SJSA1 (cell line): ENCODE results near the gene GLCE. TPM values are rescaled to one million over a fixed set of nuclear protein-coding genes. Genes with fewer than 3 reads are reported as not detected.
A peak's percentile ranks its signal among the peaks of the same experiment; 100 is the strongest.

ENCODE experiments used
- DNase-seq, 2 experiments: peaks; one replicate each; pipeline ENCODE4 v3.0.0-alpha.2; 2015 to 2020; ENCODE audit warnings: low spot score in 2 of 2, low read depth in 1 of 2
- H3K27ac ChIP-seq: fragments of 250-450 bp; sonication (Bioruptor Pico); 2 replicates; pipeline ENCODE4 v1.5.1; 2020; ENCODE audit warnings: mild to moderate bottlenecking, moderate library complexity
- H3K27me3 ChIP-seq: fragments of 250-450 bp; sonication (Bioruptor Pico); replicated peaks from 2 replicates; pipeline ENCODE4 v1.5.1; 2020; ENCODE audit warnings: mild to moderate bottlenecking, moderate library complexity
- H3K36me3 ChIP-seq: fragments of 250-450 bp; sonication (Bioruptor Pico); 2 replicates; pipeline ENCODE4 v1.5.1; 2020; ENCODE audit warnings: mild to moderate bottlenecking
- H3K4me1 ChIP-seq: fragments of 250-450 bp; sonication (Bioruptor Pico); replicated peaks from 2 replicates; pipeline ENCODE4 v1.6.1; 2021; ENCODE audit warnings: mild to moderate bottlenecking
- H3K4me3 ChIP-seq: fragments of 250-450 bp; sonication (Bioruptor Pico); 2 replicates; pipeline ENCODE4 v1.5.1; 2020; ENCODE audit warnings: mild to moderate bottlenecking
- H3K9me3 ChIP-seq: fragments of 250-450 bp; sonication (Bioruptor Pico); replicated peaks from 2 replicates; pipeline ENCODE4 v1.5.1; 2020; ENCODE audit warnings: mild to moderate bottlenecking
- total RNA-seq: library from RNA; depleted of rRNA; stranded (reverse); fragments of >200 nt; shearing (Covaris generic); gene quantifications from 2 replicates; pipeline ENCODE4 v1.2.3, GENCODE V29; 2014

Gene GLCE
- total RNA-seq, 1 experiment from 2014 or later = 40.4 TPM

GRCh38 chr15:69128667-69129311 is 31.6 kb upstream of the GLCE start:
- Histone ChIP-seq H3K36me3 (no peaks in the 10 kb centered on the region), H3K4me1 (no peaks in the 10 kb centered on the region), H3K27ac (no peak overlapping the region), H3K4me3 (no peak overlapping the region), H3K27me3 (no peaks in the 10 kb centered on the region), H3K9me3 (no peaks in the 10 kb centered on the region)
- DNase-seq = no peak

- Histone ChIP-seq H3K4me1 (no peaks in the 10 kb centered on the region), H3K27me3 (no peaks in the 10 kb centered on the region), H3K36me3 (no peaks in the 10 kb centered on the region), H3K9me3 (no peaks in the 10 kb centered on the region), H3K4me3 (no peak overlapping the region), H3K27ac (no peak overlapping the region)
- DNase-seq = no peak
Observed at GRCh38 chr15:69131362-69132220, 28.8 kb upstream of the GLCE start.

DNA sequence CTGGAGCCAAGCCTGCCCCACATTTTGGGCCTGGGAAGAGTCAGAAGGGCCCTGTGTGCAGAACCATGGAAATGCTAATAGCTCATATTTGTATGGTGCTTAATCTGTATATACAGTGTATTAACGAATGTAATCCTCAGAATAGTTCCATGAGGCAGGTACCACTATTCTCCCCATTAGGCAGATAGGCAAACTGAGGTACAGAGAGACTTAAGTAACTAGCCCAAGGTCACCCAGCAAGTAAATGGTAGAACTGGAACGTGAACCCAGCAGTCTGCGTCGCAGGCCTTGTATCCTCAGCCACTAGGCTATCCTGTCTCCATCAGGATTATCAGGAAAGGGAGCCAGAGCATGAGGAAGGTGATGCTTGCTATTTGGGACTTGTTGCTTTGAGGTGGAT is 28.0 kb upstream of the GLCE start:
- Histone ChIP-seq H3K4me1 (no peaks in the 10 kb centered on the region), H3K9me3 (no peaks in the 10 kb centered on the region), H3K36me3 (no peaks in the 10 kb centered on the region), H3K27me3 (no peaks in the 10 kb centered on the region), H3K27ac (no peak overlapping the region), H3K4me3 (no peak overlapping the region)
- no peak for DNase-seq

DNA sequence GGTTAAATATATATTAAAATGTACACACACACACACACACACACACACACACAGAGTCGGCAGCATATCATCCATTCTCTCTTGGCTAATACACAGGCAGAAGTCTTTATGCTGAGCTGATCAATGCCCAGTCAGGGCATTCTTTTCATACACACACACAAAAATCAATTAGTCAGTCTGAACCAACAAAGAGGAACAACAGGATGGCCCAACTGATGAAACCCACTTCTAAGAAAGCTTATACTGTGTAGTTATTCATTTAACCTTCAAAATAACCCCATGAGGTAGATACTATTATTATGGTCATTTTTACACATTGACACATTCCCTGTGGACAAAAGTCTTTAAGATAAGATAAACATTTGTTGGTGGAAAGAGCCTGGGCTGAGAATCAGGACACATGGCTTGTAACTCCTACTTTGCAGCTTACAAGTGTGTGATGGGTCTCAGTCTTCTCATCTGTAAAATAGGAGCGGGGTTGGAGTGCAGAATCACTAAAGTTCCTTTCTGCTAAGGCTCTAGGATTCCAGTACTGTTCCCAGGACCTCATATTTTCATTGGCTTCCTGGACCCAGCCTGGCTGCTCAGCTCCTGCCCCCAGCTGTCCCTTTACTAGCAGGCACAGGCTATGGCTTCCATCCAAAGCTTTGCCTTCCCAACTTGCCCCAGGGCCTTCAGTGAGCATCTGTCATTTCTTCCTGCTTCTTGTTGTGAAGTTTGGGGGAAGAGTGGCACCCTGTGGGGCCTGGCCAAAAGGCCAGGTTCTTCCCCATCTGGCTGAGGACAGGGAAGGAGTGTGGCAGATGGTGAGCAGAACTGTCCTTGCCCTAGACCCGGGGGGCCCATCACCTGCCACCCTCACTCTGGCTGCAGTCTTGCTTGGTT is 27.2 kb upstream of the GLCE start:
- H3K36me3 ChIP-seq = no peaks in the 10 kb centered on the region
- H3K4me3 ChIP-seq = no peak overlapping the region
- no peaks in the 10 kb centered on the region for H3K4me1 ChIP-seq
- no peaks in the 10 kb centered on the region for H3K9me3 ChIP-seq
- no peaks in the 10 kb centered on the region; the same call in 1 of the 2 replicates for H3K27me3 ChIP-seq
- DNase-seq = no peak
- no peak overlapping the region for H3K27ac ChIP-seq

DNA sequence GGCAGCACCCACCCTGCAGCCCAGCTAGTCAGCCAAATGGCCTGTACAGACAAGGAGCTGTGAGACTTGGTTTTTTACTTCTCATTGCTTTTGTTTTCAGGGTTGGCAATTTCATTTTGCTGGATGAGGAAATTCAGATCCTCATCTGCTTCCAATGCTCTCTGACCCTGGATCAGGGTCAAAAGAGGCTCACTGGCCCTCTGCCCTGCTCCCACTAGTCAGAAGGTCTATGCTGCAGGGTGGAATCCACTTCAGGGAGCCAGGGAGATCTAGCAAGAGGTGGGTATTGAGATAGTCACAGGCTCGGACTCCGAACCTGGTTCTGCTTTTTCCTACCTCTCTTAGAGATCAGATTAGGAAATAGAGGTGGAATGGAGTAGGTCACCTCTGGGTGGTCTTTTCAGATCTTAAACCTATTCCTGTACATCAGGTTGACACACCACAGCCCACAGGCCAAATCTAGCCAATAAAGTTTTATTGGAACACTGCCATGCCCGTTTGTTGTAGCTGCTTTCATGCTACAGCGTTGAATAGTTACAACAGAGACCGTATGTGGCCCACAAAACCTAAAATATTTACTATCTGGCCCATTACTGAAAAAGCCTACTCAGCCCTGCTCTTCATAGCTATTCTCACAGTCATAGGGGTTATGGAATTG is 26.4 kb upstream of the GLCE start:
- Histone ChIP-seq H3K4me1 (no peaks in the 10 kb centered on the region), H3K4me3 (no peak overlapping the region), H3K27ac (no peak overlapping the region), H3K9me3 (no peaks in the 10 kb centered on the region), H3K27me3 (no peaks in the 10 kb centered on the region; the same call in 1 of the 2 replicates), H3K36me3 (no peaks in the 10 kb centered on the region)
- DNase-seq = no peak

- H3K9me3 ChIP-seq = no peaks in the 10 kb centered on the region
- no peaks in the 10 kb centered on the region for H3K36me3 ChIP-seq
- no peak overlapping the region for H3K4me3 ChIP-seq
- DNase-seq = no peak
- no peaks in the 10 kb centered on the region for H3K4me1 ChIP-seq
- H3K27ac ChIP-seq = no peak overlapping the region
- H3K27me3 ChIP-seq = no peaks in the 10 kb centered on the region; the same call in 1 of the 2 replicates
Observed at GRCh38 chr15:69134791-69135190, 25.6 kb upstream of the GLCE start.

DNA sequence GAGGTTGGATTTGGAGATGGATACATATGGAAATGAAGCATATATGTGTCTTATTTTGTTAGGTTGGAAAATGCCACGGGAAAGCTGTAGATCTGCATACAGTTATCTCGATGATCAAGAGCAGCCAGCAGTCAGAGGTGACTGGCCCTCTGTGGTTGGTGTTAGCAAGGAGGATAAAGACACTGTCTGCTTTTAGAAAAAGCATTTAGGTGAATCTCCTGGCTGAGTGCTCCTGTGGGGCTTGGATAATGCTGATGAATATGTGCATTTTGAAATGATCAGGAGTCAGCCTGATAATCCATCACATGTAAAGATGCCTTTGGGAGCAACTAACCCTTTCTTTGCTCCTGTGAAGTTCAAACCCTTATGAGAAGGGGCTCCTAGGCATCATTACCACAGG is 24.9 kb upstream of the GLCE start:
- no peak for DNase-seq
- no peaks in the 10 kb centered on the region for H3K36me3 ChIP-seq
- H3K27ac ChIP-seq = no peak overlapping the region
- H3K27me3 ChIP-seq = no peaks in the 10 kb centered on the region; the same call in 1 of the 2 replicates
- no peak overlapping the region for H3K4me3 ChIP-seq
- H3K4me1 ChIP-seq = no peaks in the 10 kb centered on the region
- H3K9me3 ChIP-seq = no peaks in the 10 kb centered on the region

- no peaks in the 10 kb centered on the region for H3K9me3 ChIP-seq
- no peak overlapping the region for H3K4me3 ChIP-seq
- no peak overlapping the region for H3K27ac ChIP-seq
- DNase-seq = no peak
- peaks cover 6% of the 10 kb centered on the region for H3K4me1 ChIP-seq
- no peaks in the 10 kb centered on the region; the same call in 1 of the 2 replicates for H3K27me3 ChIP-seq
- H3K36me3 ChIP-seq = no peaks in the 10 kb centered on the region
Observed at GRCh38 chr15:69138963-69139362, 21.5 kb upstream of the GLCE start.

DNA sequence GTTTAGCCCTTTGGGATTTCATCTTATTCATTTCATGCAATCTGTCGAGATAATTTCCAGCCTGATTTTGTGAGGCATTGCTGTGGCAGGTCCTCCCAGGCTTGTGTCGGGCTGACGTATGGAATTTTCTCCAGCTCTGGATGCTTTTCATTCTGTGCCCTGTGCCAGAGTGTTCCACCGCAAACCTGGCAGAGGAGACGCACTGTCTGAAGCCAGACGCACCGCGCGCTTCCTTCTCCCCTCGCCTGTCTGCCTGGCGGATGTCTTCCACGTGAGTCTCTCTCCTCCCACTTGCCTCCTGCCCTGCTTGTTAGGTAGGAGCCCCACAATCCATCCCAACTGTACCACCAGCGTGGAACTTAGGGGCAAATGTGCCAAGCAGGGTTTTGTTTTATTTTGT is 20.1 kb upstream of the GLCE start:
- Histone ChIP-seq H3K9me3 (no peaks in the 10 kb centered on the region), H3K4me1 (peaks cover 6% of the 10 kb centered on the region), H3K36me3 (no peaks in the 10 kb centered on the region), H3K4me3 (no peak overlapping the region), H3K27ac (no peak overlapping the region), H3K27me3 (no peaks in the 10 kb centered on the region; the same call in 1 of the 2 replicates)
- no peak for DNase-seq

DNA sequence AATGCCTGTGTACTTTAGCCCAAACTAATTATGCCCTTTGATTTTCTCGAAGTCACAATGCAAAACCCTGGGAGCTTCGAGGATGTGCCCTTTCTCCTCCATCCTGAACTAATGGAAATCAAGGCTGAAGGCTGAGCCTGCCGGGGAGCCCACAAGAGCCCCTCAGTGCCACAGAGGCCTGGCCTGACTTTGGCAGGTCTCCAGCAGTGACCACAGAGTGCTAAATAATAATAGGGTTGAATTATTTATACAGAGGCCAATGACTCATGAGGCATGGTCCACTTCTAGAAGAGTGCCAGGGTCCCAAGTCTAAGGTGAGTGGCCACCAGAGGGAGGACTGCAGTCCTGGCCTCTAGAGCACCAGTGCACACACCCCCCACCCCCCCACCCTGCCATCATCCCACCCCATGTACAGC is 19.1 kb upstream of the GLCE start:
- H3K27ac ChIP-seq = no peak overlapping the region
- no peaks in the 10 kb centered on the region for H3K9me3 ChIP-seq
- H3K4me1 ChIP-seq = peaks cover 6% of the 10 kb centered on the region
- H3K36me3 ChIP-seq = no peaks in the 10 kb centered on the region
- no peaks in the 10 kb centered on the region; the same call in 1 of the 2 replicates for H3K27me3 ChIP-seq
- H3K4me3 ChIP-seq = no peak overlapping the region
- DNase-seq = peak; percentile 65 to 86

DNA sequence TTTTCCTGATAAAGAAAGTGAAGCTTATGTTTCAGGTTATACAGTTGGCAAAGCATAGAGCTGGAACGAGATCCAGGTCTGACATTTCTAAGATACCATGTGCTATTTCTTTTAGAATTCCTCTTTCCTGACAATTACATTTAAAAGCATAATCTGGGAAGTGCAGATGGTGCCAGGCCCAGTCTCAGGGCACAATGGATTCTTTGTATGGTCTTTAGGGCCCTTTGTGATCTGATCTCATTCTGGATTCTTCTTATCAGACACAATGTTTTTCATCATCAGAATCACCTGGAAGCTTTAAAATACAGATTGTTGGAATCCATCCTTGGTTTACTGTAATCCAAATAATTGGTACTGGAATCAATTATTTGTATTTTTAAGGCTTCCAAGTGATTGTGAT is 18.6 kb upstream of the GLCE start:
- no peaks in the 10 kb centered on the region for H3K9me3 ChIP-seq
- DNase-seq = no peak
- no peak overlapping the region for H3K27ac ChIP-seq
- H3K36me3 ChIP-seq = no peaks in the 10 kb centered on the region
- H3K4me3 ChIP-seq = no peak overlapping the region
- no peaks in the 10 kb centered on the region; the same call in 1 of the 2 replicates for H3K27me3 ChIP-seq
- peaks cover 6% of the 10 kb centered on the region for H3K4me1 ChIP-seq

GRCh38 chr15:69143756-69144436 is 16.5 kb upstream of the GLCE start:
- Histone ChIP-seq H3K9me3 (no peaks in the 10 kb centered on the region), H3K36me3 (no peaks in the 10 kb centered on the region), H3K4me1 (peaks cover 6% of the 10 kb centered on the region), H3K4me3 (no peak overlapping the region), H3K27ac (no peak overlapping the region), H3K27me3 (no peaks in the 10 kb centered on the region; the same call in 1 of the 2 replicates)
- DNase-seq = no peak

GRCh38 chr15:69144530-69144929 is 15.9 kb upstream of the GLCE start:
- H3K27me3 ChIP-seq = no peaks in the 10 kb centered on the region; the same call in 1 of the 2 replicates
- no peak for DNase-seq
- no peak overlapping the region for H3K27ac ChIP-seq
- H3K4me3 ChIP-seq = no peak overlapping the region
- H3K4me1 ChIP-seq = peaks cover 6% of the 10 kb centered on the region
- H3K36me3 ChIP-seq = no peaks in the 10 kb centered on the region
- H3K9me3 ChIP-seq = no peaks in the 10 kb centered on the region
